Measurements from ENCODE around the gene NES. TPM values are rescaled to one million over a fixed set of nuclear protein-coding genes. Genes with fewer than 3 reads are reported as not detected.

Gene NES
- total and polyA plus RNA-seq, 2 experiments from 2014 or later = 25.0 to 95.9 TPM

GRCh38 chr1:156709031-156709430, 31.8 kb upstream of the NES start:
- H2AFZ ChIP-seq = no peak overlapping the region
- no peak for ATAC-seq
- H4K20me1 ChIP-seq (replicated peaks; ENCODE audit: insufficient read depth) = no peaks in the 10 kb centered on the region; the same call in 1 of the 2 replicates
- DNase-seq (ENCODE audit: low spot score) = no peak
- Mint-ChIP-seq H3K4me3 (peak overlapping the region; percentile 83; the same call in 1 of the 3 replicates), H3K27me3 (ENCODE audit: insufficient read depth, low read depth, poor library complexity) (peaks cover 21% of the 10 kb centered on the region), H3K36me3 (ENCODE audit: low read depth) (no peaks in the 10 kb centered on the region), H3K9me3 (no peaks in the 10 kb centered on the region), H3K27ac (peak overlapping the region; percentile 77; the same call in 1 of the 2 replicates), H3K4me1 (peaks cover 61% of the 10 kb centered on the region)
- H3K9me2 ChIP-seq (ENCODE audit: insufficient read depth) = no peaks in the 10 kb centered on the region
- peaks cover 7% of the 10 kb centered on the region for H3K79me2 ChIP-seq (replicated peaks; ENCODE audit: insufficient read depth)
- peak overlapping the region; percentile 53; the same call in 1 of the 2 replicates for H3K27ac ChIP-seq (ENCODE audit: low read depth)
- H3K4me3 ChIP-seq = peak overlapping the region; percentile 67; the same call in 1 of the 2 replicates
- peak overlapping the region; percentile 92 for H3K4me2 ChIP-seq
- no peaks in the 10 kb centered on the region for H3K36me3 ChIP-seq (ENCODE audit: insufficient read depth)
- peaks cover 29% of the 10 kb centered on the region for H3F3A ChIP-seq (replicated peaks; ENCODE audit: low read depth)
- H3K27me3 ChIP-seq (ENCODE audit: insufficient read depth) = peaks cover 18% of the 10 kb centered on the region
- TF ChIP-seq ETS1 (IDR thresholded peaks at IDR 0.05) = no peak
- no peak for TF ChIP-seq ZNF462 (CRISPR knock-in tag; IDR thresholded peaks at IDR 0.05)
- no peak for TF ChIP-seq EZH2 (IDR thresholded peaks at IDR 0.05; ENCODE audit: low read depth, unreplicated experiment)
- TF ChIP-seq ZNF114 (CRISPR knock-in tag; IDR thresholded peaks at IDR 0.05) = no peak
- peaks cover 68% of the 10 kb centered on the region for H3K4me1 ChIP-seq (ENCODE audit: insufficient read depth)
